ENCODE results near the gene PAXX. TPM values are rescaled to one million over a fixed set of nuclear protein-coding genes. Genes with fewer than 3 reads are reported as not detected.

PAXX gene
- total RNA-seq, 1 experiment from 2014 or later, result 60.5 TPM

DNA sequence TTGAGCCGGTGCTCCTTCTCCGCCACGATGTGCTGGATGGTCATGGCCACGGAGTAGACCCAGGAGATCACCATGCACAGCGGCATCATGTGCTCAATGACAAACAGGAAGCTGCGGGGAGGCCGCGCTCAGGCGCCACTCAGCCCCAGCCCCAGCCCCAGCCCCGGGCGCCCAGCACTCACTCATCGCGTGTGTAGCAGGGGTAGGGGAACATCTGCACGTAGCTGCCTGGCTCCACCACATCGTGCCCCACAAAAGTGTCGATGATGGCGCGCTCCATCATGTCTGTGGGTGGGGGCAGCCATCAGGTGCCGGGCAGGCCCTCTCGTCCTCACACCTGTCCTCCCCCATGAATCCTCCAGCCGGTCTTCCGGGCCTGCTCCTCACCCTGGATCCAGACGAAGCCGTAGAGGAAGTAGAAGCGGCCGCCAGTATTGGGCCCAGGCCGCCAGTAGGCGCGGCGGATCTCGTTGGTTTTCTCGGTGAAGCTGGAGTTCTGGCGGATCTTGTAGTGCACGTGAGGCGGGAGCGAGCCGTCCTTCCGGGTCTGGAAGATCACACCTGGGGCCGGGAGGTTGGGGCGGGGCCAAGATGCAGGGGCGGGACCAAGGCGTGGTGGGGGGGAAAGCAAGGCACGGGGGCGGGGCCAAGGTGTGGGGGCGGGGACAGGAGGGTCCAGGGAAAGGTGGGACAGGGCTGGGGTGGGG, 25.7 kb downstream of the PAXX start:
- DNase-seq (ENCODE audit: low read depth), result no peak

GRCh38 chr9:137018761-137019559, 26.7 kb downstream of the PAXX start:
- no peak for DNase-seq (ENCODE audit: low read depth)

- DNase-seq (ENCODE audit: low read depth), result no peak
These were observed 27.9 kb downstream of the PAXX start for GRCh38 chr9:137019891-137020683.

- no peak for DNase-seq (ENCODE audit: low read depth)
These were observed 28.7 kb downstream of the PAXX start for GRCh38 chr9:137020771-137021567.

DNA sequence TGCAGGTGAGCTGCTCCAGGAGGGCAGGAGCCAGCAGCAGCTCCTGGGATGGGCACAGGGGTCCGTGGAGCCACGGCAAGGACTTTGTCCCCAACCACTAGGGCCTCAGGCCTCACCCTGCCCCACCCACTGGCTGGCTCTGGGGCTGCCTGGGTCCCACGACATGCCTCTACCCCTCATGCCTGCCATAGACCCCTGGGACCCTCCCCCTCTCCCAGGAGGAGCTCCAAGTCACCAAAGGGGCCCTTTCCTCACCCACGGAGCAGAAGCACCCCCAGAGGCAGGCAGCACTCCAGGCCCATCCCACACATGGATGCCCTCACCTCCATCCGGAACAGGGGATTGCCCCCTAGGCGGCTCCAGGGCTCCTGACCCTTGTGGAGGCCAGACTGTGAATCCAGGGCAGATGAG, 29.4 kb downstream of the PAXX start:
- no peak for DNase-seq (ENCODE audit: low read depth)

DNA sequence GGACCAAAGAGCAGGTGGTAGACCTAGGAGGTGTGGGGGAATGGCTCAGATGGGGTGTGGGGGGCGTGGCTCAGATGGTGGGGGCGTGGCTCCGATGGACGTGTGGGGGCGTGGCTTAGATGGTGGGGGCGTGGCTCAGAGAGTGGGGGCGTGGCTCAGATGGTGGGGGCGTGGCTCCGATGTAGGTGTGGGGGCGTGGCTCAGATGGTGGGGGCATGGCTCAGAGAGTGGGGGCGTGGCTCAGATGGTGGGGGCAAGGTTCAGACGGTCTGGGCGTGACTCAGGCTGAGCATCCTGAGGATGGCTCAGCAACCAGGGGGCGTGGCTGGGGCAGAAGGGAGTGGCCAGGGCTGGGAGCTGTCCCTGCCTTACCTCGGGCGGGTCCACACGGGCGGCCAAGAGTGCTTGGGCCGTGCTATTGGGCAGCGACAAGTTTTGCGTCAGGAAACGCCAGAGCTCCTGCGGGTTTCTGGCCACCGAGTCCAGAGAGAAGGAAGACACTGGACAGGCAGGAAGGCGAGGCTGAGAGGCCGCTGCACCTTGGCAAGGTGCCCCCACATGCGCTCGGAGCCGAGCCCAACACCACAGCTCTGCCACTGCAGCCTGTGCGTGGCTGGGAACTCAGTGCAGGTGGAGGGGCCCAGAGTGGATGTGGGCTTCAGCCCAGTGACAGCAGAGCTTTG, 29.9 kb downstream of the PAXX start:
- DNase-seq (ENCODE audit: low read depth), result peak; percentile 95

DNA sequence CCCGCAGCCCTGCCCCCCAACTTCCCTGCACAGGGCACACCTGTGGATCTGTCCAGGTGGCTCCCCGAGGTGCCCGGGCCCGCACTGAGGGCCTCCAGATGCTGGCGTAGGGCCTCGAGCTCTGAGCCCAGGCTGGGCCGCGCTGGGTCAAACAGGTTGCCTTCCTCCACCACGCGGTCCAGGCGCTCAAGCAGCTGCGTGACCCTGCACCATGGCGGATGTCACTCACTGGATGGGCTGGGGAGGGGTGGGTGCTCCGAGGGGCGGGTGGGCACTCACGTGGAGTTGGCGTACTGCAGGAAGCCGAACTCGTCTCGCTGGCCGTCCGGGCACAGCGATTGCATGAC, 30.4 kb downstream of the PAXX start:
- no peak for DNase-seq (ENCODE audit: low read depth)

- DNase-seq (ENCODE audit: low read depth), result no peak
These were observed 30.9 kb downstream of the PAXX start for GRCh38 chr9:137023157-137023556.

DNA sequence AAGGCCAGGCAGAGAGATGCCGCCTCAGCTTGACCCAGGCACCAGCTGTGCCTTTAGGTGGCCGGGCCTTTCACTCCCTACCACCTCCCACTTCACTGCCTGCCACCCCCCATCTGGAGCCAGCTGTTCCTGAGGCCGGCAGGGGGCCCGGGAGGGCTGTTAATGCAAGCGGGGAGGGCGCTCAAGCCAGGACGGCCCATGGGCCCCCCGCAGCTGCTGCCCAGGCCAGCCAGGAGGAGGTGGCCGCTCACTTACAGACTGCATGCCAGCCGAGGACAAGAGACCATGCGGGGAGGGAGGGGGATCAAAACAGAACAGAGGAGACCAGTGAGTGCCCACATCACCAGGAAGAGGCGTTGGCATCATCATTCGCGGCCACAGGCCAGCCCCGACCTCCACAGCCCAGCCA, 31.4 kb downstream of the PAXX start:
- no peak for DNase-seq (ENCODE audit: low read depth)

- no peak for DNase-seq (ENCODE audit: low read depth)
These were observed 33.3 kb downstream of the PAXX start for GRCh38 chr9:137025517-137025966.

DNA sequence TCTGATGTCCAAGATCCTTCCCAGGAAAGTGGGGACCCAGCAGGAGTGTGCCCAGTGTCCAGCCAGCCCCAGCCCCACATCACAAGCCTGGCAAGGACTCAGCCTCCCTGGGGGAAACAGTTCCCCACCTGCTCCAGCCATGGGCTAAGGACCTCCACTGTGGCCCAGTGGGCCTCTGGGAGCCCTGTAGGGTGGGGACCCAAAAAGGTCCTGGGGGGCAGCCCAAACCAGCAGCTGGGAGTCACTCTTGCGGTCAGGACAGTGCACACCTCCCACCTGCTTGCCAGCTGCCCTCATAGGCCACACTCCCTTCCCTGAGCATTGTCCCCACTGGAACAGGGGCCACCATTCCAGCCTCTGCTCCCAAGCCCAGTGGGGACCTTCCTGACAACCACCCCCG, 34.2 kb downstream of the PAXX start:
- no peak for DNase-seq (ENCODE audit: low read depth)

DNA sequence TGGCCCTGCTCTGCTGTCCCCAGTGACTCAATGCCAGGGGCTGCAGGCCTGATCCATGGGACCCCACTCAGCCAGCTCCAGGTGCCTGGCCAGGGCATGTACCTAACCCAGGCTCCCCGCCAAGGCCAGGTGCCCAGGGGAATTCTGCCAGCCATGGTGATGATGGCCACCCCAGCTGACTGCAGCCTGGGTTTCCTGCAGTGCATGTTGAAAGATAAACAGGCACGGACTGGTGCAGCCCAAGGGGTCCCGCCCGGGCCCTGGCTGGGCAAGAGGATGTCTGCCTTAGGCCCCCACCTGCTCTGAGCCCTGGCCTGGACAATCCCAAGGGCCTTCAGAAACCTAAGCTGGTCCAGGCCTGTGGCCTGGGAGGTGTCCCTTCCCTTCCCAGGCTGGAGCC, 34.6 kb downstream of the PAXX start:
- no peak for DNase-seq (ENCODE audit: low read depth)

GRCh38 chr9:137027369-137028262, 35.4 kb downstream of the PAXX start, which contains the start of gene ABCA2:
ABCA2 (minus strand) TSS chr9:137028237; CDS start chr9:137028140, 97 bp downstream.
- peak; percentile 41 for DNase-seq (ENCODE audit: low read depth)

DNA sequence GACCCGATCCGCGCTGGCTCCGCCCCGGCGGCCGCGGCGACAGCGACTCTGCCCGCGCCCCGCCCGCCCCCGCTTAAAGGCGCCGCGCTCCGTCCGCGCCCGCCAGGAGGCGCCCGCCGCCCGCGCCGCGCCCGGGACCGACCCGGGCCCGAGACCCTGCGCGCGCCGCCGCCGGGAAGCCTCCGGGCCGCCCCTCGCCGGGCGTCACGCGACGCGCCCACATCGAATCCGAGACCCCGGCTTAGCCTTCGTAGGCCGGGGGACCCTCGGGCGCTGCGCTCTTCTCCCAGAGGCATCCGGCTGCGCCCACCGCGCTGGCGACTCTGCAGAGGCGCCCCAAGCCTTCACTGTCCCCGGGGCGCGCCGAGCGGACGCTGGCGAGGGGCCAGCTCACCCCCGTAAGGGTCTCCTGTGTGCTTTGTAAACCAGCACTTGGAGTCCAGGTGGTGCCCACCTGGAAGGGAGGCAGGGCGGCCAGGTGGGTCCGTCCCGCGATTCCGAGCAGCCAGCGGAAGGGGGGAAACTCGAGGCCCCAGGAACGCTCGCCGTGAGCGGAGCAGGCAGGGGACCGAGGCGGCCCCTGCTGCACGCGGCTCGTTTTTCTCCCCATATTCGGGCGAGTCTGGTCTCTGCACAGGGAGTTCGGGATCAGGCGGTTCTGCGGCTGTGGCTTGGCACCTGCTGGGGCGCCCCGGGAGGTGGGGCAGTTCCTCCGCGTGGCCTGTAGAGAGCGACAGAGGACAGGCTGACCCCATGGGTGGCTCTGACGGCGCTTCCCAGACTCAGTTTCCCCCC, 36.2 kb downstream of the PAXX start:
- peak; percentile 76 for DNase-seq (ENCODE audit: low read depth)

DNA sequence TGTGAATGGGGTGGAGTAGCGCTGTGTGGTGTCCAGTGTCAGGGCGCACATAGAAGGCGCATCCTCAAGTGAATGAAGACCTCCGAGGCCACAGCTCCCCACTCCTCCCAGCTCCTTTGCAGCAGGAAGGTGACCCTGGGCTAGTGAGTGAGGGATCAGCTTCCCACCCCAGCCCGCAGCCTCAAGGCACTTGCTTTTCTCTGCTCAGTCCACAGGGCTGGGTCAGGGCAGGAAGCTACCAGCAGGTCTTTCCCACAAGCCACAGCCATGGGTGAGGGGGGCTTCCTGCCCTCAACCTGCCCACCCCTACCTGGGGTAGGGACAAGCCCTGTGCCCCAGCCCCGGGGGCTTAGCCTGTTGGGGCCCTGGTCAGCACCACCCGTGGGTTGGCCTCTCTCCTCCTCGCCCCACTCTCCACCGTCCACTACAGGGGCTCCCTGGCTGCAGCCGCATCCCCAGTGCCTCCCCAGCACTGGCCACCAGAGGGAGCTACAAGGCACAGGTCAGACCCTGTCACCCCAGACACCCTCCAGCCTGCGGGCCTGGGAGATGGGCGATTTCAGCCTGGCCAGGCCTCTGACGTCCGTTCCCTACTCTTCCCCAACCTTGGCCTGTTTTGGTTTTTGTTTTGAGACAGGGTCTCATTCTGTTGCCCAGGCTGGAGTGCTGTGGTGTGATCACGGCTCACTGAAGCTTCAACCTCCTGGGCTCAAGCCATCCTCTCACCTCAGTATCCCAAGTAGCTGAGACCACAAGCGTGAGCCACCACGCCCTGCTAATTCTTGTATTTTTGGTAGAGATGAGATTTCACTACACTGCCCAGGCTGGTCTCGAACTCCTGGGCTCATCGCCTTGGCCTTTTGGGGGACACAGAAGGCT, 37.1 kb downstream of the PAXX start:
- DNase-seq (ENCODE audit: low read depth), result peak; percentile 82

- DNase-seq (ENCODE audit: low read depth), result no peak
These were observed 37.8 kb downstream of the PAXX start for GRCh38 chr9:137030006-137030405.

DNA sequence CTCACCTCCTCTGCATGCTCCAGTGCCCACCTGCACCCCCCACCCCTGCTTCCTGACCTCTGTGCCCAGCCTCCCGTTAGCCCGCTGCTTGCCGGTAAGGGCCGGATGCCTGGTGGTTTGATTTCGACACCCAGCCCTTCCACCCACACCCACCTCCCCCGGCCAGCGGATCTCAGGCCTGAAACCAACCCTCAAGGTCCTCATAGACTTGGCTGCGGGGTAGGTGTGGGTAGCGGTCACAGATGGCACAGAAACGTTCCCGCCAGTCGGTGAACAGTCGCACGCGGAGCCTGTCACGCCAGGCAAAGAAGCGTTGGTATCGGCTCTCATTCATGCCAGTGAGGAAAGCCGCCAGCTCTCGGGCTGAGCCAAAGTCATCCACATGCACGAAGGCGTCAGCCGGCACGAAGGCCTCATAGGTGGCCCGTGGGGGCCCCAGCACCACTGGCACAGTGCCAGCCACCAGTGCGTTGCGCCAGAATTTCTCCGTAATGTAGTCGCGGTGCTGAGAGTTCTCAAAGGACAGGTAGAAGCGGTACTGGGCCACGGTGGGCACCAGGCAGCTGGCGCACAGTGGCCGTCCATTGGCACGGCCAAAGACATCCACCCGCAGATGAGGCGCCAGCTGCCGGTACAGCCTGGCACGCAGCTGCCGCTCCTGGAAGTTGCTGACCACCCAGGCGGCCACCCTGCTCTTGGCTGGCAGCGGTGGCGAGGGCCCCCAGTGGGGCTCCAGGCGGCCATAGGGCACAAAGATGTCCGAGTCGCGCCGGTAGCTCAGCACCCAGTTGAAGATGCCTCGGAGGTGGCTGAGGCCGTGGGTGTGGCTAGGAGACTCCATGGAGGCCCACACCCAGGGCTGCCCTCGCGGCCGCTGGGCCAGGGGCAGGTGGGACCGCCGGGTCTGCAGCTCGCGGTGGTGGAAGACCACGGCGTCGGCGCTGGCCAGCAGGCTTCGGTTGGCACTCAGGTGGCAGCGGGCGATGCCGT, 38.6 kb downstream of the PAXX start:
- no peak for DNase-seq (ENCODE audit: low read depth)

Measured in Daoy (cell line).